ENCODE data around the gene SULT1A2.
A peak's percentile ranks its signal among the peaks of the same experiment; 100 is the strongest.
"Not testable (repeated sequence)": the region's sequence is repeated elsewhere in the genome, so short reads cannot be mapped to it uniquely, and the experiment has no call there.

The SULT1A2 gene
- total RNA-seq, result 0 to 2.0 (median 0.67) reads per million in 18 experiments

- peak in 1 of 2 donors; percentile 10 for DNase-seq
These were observed at the start of gene SULT1A2 for GRCh38 chr16:28596840-28597691. Gene SULT1A2 (minus strand): TSS chr16:28597050. CDS start chr16:28595930, 1,120 bp downstream.

DNA sequence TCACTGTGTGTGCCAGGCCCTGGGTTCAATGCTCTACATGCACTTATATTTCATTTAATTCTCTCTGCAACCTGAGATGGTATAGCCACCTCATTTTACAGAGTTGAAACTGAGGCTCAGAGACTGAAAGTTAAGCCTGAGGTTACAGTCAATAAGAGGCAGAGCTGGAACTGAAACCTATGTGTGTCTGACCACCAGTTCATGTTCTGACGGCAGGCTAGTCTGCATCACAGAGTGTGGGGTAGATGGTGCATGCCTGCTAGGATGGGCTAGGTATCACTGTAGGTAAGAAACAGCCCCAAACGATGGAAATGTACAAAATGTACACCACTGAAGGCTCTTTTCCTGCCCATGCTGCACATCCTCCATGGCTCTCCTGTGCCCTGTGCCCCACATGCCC is 43.1 kb upstream of the SULT1A2 start:
- not testable (repeated sequence) for DNase-seq

DNA sequence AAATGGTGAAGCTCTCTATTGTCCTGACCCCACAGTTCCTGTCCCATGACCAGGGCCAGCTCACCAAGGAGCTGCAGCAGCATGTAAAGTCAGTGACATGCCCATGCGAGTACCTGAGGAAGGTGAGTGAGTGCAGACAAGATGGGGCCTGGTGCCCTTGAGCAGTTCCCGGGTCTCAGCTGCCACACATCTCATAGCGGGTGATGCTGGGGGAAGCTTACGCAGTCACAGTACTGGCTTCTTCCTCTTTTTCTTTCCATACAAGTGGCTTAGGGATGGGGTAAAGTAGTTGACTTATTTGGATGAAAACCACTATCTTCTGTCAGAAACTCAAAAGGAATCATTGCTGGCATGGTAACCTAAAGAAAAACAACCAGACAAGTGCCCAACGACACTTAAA is 41.5 kb upstream of the SULT1A2 start:
- DNase-seq, result not testable (repeated sequence)

DNA sequence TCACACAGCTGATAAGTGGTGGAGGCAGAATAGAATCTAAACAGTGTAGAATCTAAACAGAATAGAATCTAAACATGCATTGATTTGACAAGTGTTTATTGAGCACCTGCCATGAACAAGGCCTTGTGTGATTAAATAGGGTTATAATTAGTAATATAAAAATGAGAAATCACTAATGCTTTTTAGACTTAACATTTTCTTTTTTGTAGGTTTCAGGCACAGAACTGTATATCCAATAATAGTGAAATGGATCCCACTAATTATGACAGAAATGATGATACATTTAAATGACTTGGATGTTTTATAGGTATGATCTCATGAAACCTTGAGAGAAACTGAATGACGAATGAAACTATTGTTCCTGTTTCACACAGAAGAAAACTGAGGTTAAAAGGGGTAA is 40.9 kb upstream of the SULT1A2 start, which contains the start of gene NPIPB8:
NPIPB8 (plus strand) TSS at position 301 of the 400 bp plus-strand sequence. CDS start 296 bp downstream, outside the sequence.
- not testable (repeated sequence) for DNase-seq

DNA sequence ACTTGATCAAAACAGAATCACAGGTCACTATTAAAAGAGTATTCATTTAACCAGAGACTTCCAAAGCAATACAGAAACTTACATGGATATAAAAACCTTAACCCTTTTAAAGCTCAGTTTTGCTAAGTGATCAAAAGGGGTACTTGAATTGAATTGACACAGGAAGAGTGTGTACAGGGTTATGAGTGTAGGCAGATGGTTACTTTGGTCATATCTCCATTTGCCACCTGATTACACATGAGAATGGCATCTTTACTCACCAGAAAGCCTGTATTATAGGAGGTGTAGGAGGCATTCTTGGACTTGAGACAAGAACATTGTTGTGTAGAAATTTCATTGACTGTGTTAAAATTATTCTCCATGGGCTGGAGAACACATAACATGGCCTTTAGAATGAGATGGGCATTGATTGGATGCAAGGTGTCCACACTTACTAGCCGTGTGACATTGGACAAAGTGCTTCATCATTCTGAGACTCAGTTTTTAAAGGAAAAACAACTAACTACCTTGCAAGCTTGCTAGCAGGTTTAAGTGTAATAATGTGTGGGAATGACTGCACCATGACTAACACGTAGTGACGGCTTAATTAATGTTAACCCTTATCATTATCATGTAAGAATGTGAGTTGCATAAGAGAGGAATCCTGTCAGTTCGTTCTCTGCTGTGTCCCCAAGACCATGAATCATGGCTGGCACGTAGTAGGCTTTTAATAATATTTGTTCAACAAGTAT is 39.4 kb upstream of the SULT1A2 start:
- not testable (repeated sequence) for DNase-seq

GRCh38 chr16:28630905-28631304 is 34.1 kb upstream of the SULT1A2 start:
- not testable (repeated sequence) for DNase-seq

DNA sequence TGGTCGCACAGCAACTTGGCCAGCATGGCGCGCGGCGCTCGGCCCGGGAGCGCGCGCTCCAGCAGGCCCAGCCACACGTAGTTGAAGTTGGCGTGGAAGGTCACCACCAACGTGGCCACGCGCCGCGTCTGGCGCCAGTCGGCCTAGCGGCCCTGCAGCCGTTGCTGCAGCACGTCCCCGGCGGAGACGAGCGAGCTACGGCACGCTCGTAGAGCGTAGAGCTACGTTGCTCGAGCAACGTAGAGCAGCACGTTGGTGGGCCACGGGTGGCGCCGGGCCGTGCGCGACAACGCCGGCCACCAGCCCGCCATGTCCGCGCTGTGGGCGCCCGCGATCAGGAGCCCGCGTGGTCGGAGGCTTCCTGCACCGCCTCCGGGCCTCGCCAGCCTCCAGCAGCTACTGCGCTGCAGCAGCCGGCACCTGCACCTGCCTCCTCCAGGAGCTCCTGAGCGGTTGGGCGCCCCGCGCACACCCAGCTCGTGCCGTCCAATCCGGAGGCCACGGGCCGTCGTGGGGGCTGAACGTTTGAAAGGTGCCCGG is 26.4 kb upstream of the SULT1A2 start:
- peak; percentile 74 to 76 for DNase-seq

DNA sequence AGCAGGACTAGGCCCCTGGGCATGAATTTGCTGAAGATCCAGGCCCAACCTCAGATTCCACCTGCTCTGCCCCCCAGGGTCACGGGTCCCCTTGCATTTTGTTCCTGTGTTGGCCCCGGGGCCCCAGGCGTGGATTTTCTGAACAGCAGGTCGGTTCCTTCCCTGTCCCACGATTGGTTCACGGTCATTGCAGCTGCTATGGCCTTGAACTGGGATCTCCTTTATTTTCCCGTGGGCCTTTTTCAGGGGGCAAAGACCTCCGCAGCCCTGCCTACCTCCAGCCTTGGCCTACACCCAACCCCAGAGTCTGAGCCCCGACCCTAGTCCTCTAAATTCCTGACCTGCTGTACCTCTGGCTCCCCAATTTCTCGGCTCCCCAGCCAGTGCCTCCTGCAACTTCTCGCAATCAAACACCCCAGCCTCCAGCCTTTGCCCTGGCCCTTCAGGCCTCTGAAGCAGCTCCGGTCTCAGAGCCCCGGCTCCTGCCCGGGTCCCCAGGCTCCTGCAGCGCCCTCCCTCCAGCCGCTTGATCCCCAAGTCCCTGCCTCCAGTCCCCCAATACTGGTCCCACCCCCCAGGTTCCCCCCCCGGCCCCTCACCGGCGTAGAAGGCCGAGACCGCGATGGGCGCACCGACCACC is 25.8 kb upstream of the SULT1A2 start:
- not testable (repeated sequence) for DNase-seq

- DNase-seq, result no peak
These were observed 24.8 kb upstream of the SULT1A2 start for GRCh38 chr16:28621481-28622155.

DNA sequence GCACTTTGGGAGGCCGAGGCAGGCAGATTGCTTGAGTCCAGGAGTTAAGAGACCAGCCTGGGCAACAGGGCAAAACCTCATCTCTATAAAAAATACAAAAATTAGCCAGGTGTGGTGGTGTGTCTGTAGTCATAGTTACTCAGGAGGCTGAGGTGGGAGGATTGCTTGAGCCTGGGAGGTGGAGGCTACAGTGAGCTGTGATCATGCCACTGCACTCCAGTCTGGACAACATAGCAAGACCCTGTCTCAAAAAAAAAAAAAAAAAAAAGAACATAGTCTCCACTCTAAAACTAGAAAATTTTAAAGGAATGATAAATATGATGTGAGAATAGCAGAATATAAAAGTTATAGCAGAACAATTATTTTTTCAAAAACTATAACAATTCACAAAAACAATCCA is 23.5 kb upstream of the SULT1A2 start:
- DNase-seq, result not testable (repeated sequence)

DNA sequence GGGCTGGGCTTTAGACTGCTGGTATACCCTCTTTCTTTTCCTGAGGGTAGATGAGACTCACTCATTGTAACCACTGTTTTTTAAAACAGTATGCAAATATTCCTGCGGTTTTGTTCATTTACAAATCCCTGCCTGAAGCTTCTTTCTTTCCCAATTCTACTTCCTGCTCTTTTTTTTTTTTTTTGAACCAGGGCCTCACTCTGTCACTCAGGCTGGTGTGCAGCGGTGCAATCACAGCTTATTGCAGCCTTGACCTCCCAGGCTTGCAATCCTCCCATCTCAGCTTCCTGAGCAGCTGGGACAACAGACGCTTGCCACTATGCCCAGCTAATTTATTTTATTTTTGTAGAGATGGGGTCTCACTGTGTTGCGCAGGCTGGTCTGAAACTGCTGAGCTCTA is 21.0 kb upstream of the SULT1A2 start:
- DNase-seq, result peak; percentile 68 to 83

DNA sequence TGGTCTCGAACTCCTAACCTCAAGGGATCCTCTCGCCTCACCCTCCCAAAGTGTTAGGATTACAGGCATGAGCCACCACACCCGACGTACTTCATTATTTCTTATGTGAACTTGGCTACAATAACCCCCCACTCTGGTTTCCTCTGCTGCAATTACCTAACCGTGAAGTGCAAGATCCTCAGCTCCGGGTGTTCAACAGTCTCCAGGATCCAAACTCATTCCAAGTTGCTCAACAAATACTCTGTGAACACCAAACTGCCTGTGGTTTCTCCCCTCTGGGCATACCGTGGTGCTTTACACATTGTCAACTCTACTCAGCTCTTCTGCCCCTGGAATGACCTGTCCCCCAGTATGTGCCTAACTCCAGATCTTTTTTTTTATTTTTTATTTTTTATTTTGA is 19.8 kb upstream of the SULT1A2 start:
- peak in 1 of 2 donors; percentile 44 for DNase-seq

- not testable (repeated sequence) for DNase-seq
These were observed 19.4 kb upstream of the SULT1A2 start for GRCh38 chr16:28616224-28616577.

DNA sequence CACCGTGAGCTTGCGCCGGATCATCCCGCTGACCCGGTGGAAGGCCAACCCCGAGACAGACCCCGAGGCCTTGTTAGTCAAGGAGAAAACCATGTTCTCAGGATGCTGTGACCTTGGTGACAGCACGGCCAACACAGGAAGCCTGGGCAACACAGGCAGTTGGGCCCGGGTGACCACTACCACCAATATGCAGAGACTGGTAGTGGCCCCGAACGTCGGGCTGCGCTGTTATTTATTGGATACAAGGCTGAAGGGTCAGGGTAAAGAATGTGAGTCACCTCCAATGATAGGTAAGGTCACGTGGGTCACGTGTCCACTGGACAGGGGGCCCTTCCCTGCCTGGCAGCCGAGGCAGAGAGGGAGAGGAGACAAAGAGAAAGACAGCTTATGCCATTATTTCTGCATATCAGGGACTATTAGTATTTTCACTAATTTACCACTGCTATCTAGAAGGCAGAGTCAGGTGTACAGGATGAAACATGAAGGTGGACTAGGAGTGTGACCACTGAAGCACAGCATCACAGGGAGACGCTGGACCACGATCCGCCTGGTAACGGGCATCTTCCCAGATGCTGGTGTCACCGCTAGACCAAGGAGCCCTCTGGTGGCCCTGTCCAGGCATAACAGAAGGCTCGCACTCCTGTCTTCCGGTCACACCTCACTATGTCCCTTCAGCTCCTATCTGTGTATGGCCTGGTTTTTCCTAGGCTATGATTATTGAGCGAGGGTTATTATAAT is 18.8 kb upstream of the SULT1A2 start:
- peak; percentile 20 to 45 for DNase-seq

DNA sequence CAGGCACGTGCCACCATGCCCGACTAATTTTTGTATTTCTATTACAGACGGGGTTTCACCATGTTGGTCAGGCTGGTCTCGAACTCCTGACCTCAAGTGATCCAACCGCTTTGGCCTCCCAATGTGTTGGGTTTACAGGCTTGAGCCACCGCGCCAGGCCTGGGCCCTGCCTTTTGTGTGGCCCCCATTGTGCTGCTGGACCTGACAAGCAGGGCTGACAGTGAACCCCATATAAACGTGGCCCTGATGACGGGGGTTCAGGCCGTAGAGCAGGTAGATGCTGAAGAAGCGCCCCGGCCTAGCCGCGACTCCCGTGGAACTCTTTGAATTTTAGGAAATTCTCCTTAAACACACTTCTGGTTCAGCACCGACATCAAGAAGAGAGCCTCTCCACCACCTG is 17.7 kb upstream of the SULT1A2 start:
- DNase-seq, result not testable (repeated sequence)

DNA sequence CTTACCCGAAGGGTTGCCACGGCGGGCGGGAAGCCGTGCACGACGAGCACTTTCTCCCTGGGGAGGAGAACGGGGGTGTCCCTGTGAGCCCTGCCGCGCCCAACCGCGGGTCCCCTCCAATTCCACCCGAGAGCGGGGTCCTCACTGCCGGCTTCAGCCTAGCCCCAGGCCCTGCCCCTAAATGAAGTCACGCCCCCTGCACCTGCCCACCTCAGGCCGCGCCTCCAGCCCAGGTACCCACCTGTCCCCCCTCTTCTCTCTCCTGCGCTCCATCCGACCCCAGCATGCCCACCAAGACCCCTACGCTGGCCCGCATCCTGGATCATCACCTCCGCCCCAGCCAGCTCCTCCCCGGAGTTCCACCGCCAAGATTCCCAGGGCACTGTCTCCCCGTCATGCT is 17.1 kb upstream of the SULT1A2 start:
- not testable (repeated sequence) for DNase-seq

DNA sequence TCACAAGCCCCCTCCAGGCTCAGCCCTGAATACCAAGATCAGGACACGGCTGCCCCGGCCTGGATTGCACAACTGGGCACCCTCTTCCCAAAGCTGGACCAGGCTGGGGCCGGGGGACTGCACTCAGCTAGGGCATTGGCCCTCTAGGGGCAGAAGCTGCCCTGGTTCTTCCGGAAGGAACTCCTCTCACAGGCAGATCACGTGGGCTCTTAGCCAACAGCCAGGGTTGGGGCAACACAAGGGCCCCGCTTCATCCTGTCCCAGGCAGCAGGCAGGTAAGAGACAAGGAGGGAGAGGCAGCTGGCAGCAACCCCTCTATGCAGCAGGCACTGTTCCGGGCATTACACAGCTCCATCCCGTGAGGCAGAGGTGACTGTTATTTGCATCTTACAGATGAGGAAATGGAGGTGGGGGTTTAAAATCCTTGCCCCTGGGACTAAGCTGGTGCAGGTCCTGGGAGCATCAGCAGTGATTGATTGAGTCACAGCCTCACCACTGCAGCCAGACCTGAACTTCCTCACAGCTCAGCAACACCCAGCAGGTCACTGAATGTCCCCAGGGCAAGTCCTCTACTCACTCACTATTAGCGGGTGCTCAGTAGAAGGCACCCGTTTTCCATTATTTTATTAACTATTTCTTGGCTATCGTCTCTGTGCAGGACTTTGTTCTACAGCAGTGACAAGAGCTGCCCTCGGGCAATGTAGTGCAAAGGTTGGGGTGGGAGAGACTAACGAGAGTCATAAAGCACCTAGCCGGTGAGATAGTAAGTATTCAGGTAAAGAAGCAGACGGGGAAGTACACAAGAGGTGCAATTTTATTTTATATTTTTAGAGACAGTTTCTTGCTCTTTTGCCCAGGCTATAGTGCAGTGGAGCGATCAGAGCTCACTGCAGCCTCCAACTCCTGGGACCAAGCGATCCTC is 15.8 kb upstream of the SULT1A2 start:
- DNase-seq, result not testable (repeated sequence)

DNA sequence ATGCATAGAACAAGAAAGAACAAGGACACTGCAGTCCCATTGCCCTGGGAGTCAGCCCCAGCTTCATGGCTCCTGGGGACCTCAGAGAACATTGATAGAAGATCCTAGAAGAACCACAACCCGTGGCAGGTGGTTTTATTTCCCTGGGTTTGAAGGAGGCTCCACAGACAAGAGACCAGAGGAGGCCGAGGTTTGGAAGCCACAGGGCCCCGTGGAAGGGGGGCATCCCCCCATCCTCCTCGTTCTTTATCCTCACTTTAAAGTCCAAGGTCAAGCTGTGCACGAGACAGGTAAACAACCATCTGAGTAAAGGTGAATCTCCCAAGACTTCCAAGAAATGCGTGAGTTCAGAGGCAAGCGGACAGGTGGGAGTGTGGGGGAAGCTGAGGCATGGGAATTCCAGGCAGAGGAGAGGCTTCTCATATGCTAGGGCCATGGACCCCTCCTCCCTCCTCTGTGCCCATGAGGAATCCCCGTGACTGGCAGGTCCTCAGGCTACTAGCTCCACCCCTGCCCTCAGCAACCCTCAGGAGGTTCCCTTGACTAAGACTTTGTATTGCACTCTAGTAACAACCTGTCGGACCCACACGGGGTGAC is 13.8 kb upstream of the SULT1A2 start:
- DNase-seq, result peak in 1 of 2 donors; percentile 7

All from inflammatory macrophage (primary cell).